A549 treated with CORT108297 at 1 μM for 4 hours (cell line): ENCODE results near the gene MAP3K12. TPM values are rescaled to one million over a fixed set of nuclear protein-coding genes. Genes with fewer than 3 reads are reported as not detected.

Experiments
- total RNA-seq: library from RNA; stranded (reverse); fragments of 200-300 nt; extraction: Qiagen RNA extraction; gene quantifications from 5 replicates; pipeline ENCODE4 v1.2.3, GENCODE V29; 2022

MAP3K12 gene
- 10.1 to 18.8 TPM (median 17.3 TPM) in 5 replicates for total RNA-seq

GRCh38 chr12:53499266-53500141, at the start of gene MAP3K12:
MAP3K12 (minus strand) TSS chr12:53499458; CDS start chr12:53487391, 12,067 bp downstream.

GRCh38 chr12:53506881-53507602, 7.8 kb upstream of the MAP3K12 start, which contains the start of gene NPFF:
NPFF (minus strand) TSS chr12:53507484; CDS start chr12:53507474, 10 bp downstream.

GRCh38 chr12:53500776-53501614, 1.7 kb upstream of the MAP3K12 start, which contains the start of gene TARBP2:
TARBP2 (plus strand) TSS chr12:53501283; CDS start chr12:53501409, 126 bp downstream.

GRCh38 chr12:53451661-53452158, 47.5 kb downstream of the MAP3K12 start, which contains the start of gene PCBP2:
PCBP2 (plus strand) TSS chr12:53452102; CDS start chr12:53454801, 2,699 bp downstream.

GRCh38 chr12:53441040-53441833, 58.0 kb downstream of the MAP3K12 start, which contains the start of gene PRR13:
PRR13 (plus strand) TSS chr12:53441734; CDS start chr12:53442715, 981 bp downstream.

Other genes with a start within 250 kb of the MAP3K12 start
- gene ESPL1, start 231.2 kb downstream of the MAP3K12 start, total RNA-seq, result 15.3 to 23.5 TPM (median 19.9 TPM) in 5 replicates
- gene PFDN5, start 203.9 kb downstream of the MAP3K12 start, total RNA-seq, result 472 to 519 TPM (median 490 TPM) in 5 replicates
- 75.1 to 107 TPM (median 97.5 TPM) in 5 replicates for gene MYG1, start 199.8 kb downstream of the MAP3K12 start, total RNA-seq
- gene AAAS, start 177.8 kb downstream of the MAP3K12 start, total RNA-seq, result 76.4 to 83.0 TPM (median 81.6 TPM) in 5 replicates
- gene SP7, start 163.1 kb downstream of the MAP3K12 start, total RNA-seq, result 0.08 TPM in 1 of 5 replicates, not detected in the others
- 18.6 to 26.9 TPM (median 22.5 TPM) in 5 replicates for gene SP1, start 119.3 kb downstream of the MAP3K12 start, total RNA-seq
- 1.0 to 2.1 TPM (median 1.4 TPM) in 5 replicates for gene AMHR2, start 75.6 kb downstream of the MAP3K12 start, total RNA-seq
- 307 to 394 TPM (median 366 TPM) in 5 replicates for gene PRR13, start 57.7 kb downstream of the MAP3K12 start, total RNA-seq
- gene PCBP2, start 47.4 kb downstream of the MAP3K12 start, total RNA-seq, result 625 to 659 TPM (median 634 TPM) in 5 replicates
- 40.6 to 62.1 TPM (median 60.8 TPM) in 5 replicates for gene TARBP2, start 1.8 kb upstream of the MAP3K12 start, total RNA-seq
- gene NPFF, start 8.0 kb upstream of the MAP3K12 start, total RNA-seq, result not detected in 5 replicates
- 16.3 to 18.9 TPM (median 17.7 TPM) in 5 replicates for gene ATF7, start 126.9 kb upstream of the MAP3K12 start, total RNA-seq
- 597 to 726 TPM (median 680 TPM) in 5 replicates for gene ATP5MC2, start 176.6 kb upstream of the MAP3K12 start, total RNA-seq
- gene CALCOCO1, start 228.0 kb upstream of the MAP3K12 start, total RNA-seq, result 17.3 to 24.8 TPM (median 21.1 TPM) in 5 replicates